SHP77 treated with DMSO at 0.1 percent for 48 hours (cell line): ENCODE data around the gene WNT8B.

ENCODE experiments used
- DNase-seq: peaks from one replicate; lab custom pipeline; 2025; lab: John Stamatoyannopoulos, UW

The WNT8B gene

GRCh38 chr10:100462709-100463108 lies at the start of gene WNT8B:
TSS of gene WNT8B (plus strand) at chr10:100463009. CDS start at chr10:100463169, 160 bp downstream.
- DNase-seq = no peak

GRCh38 chr10:100413173-100413572 lies 49.6 kb upstream of the WNT8B start:
- DNase-seq = no peak

GRCh38 chr10:100419911-100420449 lies 42.8 kb upstream of the WNT8B start:
- DNase-seq = no peak

- DNase-seq = no peak
Observed at GRCh38 chr10:100427374-100427773, 35.4 kb upstream of the WNT8B start.

GRCh38 chr10:100433253-100434240 lies 29.3 kb upstream of the WNT8B start:
- peak; percentile 92 for DNase-seq

GRCh38 chr10:100436255-100436654 lies 26.6 kb upstream of the WNT8B start:
- no peak for DNase-seq

- no peak for DNase-seq
Observed at GRCh38 chr10:100438674-100439315, 24.0 kb upstream of the WNT8B start.

GRCh38 chr10:100442548-100442947 lies 20.3 kb upstream of the WNT8B start:
- no peak for DNase-seq

- DNase-seq = no peak
Observed at GRCh38 chr10:100446130-100446761, 16.6 kb upstream of the WNT8B start.

- no peak for DNase-seq
Observed at GRCh38 chr10:100447663-100448062, 15.1 kb upstream of the WNT8B start.

GRCh38 chr10:100448951-100449350 lies 13.9 kb upstream of the WNT8B start:
- DNase-seq = no peak

GRCh38 chr10:100468322-100468721 lies 5.5 kb downstream of the WNT8B start:
- DNase-seq = no peak

- DNase-seq = no peak
Observed at GRCh38 chr10:100468978-100469377, 6.2 kb downstream of the WNT8B start.

- no peak for DNase-seq
Observed at GRCh38 chr10:100469756-100470155, 6.9 kb downstream of the WNT8B start.

- DNase-seq = no peak
Observed at GRCh38 chr10:100470367-100470766, 7.6 kb downstream of the WNT8B start.

- DNase-seq = no peak
Observed at GRCh38 chr10:100477970-100478369, 15.2 kb downstream of the WNT8B start.

GRCh38 chr10:100479037-100479436 lies 16.2 kb downstream of the WNT8B start:
- no peak for DNase-seq

- DNase-seq = no peak
Observed at GRCh38 chr10:100480002-100480401, 17.2 kb downstream of the WNT8B start.

GRCh38 chr10:100481462-100482081 lies 18.8 kb downstream of the WNT8B start:
- DNase-seq = peak; percentile 60

GRCh38 chr10:100482181-100482833 lies 19.5 kb downstream of the WNT8B start:
- peak; percentile 34 for DNase-seq

GRCh38 chr10:100482834-100483185 lies 20.0 kb downstream of the WNT8B start:
- no peak for DNase-seq
